Inflammatory macrophage (primary cell): ENCODE data around the gene SEMA5B.

ENCODE experiments used
- DNase-seq, 2 donors: peaks; one replicate each; pipeline ENCODE4 v3.0.0-alpha.2; 2020 to 2022

Gene SEMA5B

DNA sequence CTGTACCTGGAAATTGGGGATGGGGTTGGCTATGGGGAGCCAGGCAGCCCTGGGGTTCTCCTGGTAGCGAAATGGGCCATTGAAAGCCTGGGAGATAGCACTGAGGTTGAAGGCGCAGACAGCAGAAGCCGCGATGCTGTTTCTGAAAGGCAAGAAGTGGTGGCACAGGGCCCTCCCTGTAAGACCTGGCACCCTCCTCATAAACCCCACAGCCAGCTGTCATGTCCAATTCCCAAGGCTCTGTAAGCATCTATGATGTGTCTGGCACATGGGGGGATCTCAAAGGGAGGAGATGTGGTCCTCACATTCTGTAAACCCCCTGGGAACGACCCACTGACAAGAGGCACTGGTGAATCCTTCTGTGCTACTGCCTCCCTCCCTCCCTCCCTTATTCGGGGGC lies 104.0 kb downstream of the SEMA5B start:
- no peak for DNase-seq

DNA sequence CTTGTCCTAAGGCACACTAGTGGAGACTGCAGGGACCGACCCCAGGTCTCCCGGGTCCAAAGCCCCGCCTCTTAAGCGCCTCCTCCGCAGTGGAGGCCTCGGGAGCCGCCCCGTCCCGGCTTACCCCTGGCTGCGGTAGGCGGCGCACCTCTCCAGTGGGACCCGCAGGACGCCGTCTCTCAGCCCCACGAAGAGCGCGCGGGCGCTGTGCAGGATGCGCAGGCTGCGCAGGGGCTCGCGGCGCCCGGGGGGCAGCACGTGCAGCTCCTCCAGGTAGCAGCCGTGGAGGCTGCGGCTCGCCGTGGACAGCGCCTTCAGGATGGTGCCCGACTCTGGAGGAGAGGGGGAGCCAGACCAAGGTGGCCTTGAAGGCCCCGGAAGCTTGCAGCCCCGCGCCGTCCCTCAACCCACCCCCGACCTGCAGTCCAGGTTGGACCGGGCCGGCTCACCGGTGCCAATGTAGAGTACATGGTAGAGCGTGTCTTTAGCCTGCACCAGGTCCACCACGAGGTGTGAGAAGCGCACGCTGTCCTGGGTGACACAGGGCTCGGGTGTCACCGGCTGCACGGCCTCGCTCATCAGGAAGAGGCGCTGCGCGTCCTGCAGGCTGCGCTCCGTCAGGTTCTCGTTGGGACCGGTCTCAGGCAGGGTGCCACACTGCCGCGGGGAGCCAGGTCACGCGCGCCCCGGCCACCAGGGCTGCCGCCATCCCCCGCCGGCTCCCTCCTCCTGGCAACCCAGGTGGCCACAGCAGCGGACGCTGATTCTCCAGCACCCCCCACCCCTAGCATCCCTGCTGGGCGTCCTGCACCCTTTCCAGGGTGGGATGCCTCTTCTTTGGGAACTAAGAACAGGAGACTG lies 105.5 kb downstream of the SEMA5B start:
- DNase-seq, result no peak

DNA sequence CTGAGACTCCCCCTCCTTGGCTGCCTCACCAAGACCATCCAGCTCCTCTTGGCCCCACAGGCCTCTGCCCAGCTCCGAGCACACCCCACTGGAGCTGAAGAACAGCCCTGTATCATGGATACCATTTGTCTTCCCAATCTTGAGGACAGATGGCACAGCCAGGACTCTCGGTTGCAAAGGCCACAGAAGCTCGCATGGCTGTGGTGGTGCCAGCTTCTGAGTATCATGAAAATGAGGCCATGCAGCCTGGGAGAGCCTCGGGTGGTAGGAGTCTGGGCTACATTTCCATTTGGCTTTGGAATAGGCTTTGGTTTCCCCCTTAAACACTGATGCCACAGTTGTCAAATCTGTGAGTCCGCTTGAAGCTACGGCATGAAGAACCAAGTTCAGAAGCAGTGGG lies 106.6 kb downstream of the SEMA5B start:
- no peak for DNase-seq

DNA sequence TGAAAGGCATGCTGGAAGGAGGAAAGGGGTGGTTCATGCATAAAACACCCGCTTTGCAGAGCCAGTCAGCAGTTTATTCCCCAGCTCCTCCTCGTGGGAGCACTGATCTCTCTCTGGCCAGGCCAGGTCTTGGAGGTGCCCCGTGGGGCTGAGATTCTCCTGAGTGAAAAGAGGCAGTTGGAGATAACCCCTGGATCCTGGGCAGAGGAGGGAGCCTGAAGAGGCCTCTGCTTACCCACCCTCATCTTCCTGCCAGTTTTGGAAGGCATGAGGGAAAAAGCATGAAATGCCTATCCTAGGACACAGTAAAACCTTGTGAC lies 108.3 kb downstream of the SEMA5B start:
- DNase-seq, result no peak

DNA sequence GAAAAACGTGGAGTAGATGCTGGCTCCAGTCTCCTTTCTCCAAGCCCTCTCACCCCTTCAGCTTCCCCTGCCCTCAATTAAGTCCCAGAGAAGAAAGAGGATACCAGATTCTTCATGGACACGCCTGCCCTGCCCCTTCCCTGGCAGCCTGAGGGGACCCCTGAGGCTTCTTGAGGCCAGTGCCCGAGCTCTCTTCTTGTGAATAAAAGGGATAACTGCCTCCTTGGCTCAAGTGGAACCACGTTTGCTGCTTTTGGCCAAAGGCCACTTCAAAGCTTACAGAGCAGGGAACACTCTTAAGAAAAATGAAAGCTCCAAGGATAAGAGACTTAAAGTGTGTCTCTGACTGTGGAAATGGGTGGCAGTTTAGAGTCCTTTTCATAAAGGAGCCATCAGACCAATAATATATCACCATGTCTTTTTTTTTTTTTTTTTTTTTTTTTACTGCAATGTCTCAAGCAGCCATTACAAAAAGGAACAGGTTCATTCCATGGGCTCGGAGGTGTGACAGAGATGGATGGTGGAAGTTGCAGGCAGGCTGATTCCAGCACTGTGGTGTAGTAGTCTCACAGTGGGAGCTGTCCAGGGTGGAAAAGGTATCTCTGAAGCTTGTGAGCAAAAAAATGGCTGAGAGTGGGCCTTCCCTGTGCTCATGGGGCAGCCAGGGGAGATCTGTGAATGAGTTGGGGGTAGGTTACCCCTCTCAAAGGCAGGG lies 108.8 kb downstream of the SEMA5B start:
- DNase-seq, result no peak

DNA sequence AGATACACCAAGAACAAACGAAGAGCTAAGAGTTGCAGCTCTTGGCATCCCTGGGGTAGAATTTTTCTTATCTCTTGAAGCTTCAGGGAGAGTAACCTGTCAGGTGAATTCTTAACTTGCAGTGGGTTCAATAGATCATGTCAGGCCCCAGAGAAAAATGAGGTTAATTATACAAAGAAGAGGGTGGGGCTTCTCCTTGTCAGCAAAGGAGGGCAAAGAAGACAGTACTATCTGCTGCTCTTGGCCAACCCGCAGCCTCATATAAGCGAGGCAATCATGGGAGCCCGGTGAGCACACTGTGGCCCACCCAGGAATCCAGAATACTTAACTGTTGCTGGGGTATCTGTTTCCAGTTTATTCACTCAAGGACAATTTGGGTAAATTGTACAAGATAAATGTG lies 110.2 kb downstream of the SEMA5B start:
- DNase-seq, result no peak

DNA sequence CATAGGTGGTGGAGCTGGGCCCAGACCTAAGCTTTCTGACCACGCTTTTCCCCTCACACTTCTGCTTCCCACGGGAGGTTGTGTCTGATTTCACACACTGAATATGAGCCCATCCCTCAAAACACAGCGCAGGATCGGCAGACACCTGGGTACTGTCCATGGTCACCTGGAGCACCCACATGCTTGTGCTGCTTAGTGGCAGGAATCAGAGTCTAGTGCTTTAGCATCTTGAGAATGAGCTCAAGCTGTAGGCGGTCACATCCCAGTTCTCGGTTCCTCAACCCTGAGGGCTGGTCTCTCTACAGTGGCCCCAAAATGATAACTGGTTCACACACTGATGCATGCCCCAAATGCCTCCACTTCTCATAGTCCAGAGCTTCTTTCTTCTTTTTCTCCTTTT lies 111.0 kb downstream of the SEMA5B start:
- DNase-seq, result no peak

DNA sequence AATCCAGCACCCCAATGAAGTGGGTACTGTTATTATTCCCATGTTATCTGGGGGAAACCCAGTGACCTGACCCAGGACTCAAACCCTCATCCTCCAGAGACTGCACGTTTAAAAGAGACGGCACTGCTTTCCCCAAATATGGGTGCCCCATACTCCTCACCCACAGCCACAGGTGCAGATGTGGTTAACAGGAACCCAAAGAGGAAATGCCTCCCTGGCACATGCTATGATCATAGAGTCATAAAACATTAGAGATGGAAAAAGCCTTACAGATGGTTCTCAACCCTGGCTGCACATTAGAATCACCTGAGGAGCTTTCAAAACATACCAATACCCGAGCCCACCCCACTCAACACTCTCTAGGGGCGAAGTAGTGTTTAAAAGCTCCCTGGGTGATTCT lies 111.5 kb downstream of the SEMA5B start:
- no peak for DNase-seq

DNA sequence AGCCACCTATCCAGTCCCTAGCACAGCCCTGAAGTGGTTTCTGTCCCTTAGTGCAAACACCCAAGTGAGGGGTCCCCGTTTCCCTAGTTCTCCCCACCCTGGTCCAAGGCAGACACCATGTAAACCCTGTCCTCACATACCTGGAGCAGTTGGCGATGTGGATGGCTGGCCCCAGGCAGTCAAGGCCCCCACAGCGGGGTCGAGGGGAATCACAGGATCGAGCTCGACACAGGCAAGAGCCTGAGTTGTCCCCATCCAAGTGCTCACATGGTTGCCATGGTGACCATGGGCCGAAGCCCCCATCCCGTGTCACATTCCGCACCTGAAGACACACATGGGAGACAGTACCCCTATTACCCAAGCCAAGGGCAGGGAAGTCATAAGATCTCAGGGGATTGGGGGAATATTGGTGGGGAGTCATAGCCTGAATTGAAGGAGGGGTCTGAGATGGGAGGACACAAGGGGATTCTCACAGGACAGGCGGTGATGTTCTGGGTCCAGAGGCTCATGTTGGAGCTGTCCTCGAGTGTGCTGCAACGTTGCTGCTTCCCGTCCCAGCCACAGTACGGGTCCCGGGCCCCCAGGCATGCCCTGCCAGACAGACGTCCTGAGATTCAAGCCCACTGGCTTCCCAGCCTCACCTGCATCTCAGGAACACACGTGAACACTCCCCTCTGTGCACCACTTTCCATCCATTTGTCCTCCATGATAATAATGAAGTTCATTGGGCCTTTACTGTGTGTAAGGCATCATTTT lies 112.1 kb downstream of the SEMA5B start:
- DNase-seq, result no peak

DNA sequence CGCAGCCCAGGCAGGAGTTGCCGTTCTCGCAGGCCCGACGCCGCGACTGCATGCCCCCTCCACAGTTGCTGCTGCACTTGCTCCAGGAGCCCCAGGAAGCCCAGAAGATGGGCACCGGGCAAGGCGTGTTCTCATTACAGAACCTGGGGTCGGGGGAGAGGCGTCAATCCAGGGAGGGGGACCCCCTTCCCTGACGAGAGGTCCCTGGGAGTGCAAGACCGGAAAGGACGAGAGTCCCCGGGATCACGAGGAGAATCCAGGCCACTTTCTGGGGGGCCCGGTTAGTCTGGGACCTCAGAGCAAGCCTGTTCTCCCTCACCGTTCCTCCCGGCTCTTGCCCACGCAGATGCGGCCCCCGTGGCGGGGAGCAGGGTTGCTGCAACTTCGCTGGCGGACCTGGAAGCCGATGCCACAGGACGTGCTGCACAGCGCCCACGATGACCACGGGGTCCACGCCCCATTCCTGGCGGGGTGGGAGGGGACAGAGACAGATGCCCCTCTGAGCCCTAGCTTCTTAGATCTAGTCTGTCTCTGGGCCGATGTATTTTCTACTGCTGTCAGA lies 113.9 kb downstream of the SEMA5B start:
- no peak for DNase-seq

DNA sequence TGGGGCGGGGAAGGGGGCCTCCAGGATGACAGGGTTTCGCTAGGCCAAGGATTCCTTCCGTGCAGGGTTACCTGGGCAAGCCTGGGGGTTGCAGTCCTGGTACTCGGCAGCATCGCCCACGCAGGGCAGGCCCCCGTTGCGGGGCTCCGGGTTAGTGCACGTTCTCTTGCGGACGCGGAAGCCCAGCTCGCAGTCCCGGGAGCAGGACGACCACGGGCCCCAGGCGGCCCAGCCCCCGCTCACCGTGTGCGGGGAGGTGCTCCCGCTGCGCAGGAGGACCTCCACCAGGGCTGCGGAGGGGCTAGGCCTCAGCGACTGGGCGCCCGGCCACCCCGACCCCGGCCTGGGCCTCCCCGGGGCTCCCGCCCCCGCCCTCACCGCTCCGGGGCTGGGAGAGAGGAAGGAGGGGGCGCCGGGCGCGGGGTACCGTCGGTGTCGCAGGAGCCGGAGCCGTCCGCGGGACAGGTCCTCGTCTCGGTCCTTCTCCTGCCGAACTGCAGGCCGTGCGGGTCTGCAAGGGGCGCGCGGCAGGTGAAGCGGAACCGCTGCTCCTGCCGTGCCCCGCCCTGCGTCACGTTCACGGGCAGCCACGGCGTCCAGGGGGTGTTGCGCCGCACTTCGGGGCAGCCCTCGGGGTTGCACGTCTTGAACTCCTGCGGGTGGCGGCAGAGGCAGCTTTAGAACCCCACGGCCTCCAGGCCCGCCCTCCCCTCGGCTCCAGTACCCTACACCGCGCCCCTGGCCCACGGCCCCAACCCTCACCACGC lies 114.6 kb downstream of the SEMA5B start:
- no peak for DNase-seq

DNA sequence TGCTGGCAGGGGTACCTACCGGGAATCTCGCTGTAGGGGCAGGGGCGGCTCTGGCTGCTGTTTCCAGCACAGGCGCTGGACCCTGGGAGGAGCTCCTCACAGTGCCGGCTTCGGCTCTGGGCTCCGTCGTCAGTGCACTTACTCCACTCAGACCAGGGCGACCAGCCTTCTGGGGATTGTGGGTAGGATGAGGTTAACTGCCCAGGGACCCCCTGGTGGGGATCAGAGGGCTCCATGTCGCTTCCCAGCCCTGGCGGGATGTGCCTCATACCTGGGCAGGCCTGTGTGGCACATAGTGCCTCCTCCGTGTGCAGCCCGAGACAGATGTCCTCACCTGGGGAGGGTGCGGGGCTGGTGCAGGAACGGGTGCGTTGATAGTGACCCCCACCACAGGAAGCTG lies 115.7 kb downstream of the SEMA5B start:
- no peak for DNase-seq

DNA sequence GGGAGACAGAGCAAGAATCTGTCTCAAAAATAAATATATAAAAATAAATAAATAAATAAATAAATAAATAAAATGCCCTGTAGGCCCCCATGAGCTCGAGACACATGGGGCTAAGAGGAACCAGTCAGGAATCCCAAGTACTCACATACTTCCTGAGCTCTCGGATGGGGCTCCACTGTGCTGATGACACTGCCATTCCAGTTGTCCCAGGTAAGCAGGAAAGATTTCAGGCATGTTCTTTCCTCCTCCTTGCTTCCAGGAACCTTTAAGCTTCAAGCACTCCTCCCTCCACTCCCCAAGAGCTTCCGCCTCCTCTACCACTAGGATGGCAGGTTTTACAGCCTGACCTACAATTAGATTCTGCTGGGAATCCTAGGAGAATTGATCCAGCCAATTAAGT lies 119.3 kb downstream of the SEMA5B start:
- DNase-seq, result no peak

DNA sequence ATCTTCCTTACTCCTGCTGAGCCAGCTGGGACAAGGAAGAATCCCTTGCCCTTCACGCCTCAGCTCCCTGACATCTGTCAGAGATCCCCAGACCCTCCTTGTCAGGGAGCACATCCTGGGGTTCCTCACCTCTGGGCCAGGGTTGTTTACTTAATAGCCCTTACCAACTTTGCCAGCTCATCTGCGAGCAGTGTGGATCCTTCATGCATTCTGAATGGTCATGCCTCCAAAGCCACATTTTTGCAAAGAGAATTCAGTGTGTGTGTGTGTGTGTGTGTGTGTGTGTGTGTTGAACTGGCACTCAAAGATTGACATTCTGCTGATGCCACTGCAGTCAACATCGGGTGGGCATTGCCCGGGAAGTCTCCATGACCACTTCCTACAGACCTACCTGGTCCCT lies 120.1 kb downstream of the SEMA5B start:
- no peak for DNase-seq

DNA sequence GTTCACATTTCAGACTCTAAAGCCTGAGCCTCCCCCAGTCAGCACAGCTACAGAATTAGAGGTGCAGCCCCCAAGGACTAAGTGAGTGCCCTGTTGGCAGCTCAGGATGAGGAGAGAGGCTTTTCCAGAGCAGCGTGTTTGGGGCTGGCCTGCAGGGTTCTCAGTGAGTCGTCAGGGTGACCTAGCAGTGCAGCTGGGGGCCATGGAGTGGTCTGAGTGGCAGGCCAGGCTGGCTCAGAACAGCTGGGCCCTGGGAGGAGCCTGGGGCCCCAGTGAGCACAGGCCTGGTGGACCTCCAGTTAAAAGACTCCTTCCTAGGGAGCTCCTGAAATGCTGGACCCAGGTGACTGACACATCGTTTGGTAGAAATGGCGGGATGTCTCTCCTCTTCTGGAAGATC lies 124.4 kb downstream of the SEMA5B start:
- DNase-seq, result no peak

DNA sequence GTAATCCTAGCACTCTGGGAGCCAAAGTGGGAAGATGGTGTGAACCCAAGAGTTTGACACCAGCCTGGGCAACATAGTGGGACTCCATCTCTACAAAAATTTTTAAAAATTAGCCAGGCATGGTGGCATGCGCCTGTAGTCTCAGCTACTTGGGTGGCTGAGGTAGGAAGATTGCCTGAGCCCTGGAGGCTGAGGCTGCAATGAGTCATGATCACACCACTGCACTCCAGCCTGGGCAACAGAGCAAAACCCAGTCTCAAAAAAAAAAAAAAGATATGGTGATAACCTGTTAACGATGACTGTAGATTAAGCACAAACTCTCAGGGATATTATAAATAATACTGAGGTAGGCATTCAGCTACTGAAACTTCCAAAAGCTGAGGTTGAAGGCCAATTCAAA lies 125.2 kb downstream of the SEMA5B start:
- DNase-seq, result peak in 1 of 2 donors; percentile 35

DNA sequence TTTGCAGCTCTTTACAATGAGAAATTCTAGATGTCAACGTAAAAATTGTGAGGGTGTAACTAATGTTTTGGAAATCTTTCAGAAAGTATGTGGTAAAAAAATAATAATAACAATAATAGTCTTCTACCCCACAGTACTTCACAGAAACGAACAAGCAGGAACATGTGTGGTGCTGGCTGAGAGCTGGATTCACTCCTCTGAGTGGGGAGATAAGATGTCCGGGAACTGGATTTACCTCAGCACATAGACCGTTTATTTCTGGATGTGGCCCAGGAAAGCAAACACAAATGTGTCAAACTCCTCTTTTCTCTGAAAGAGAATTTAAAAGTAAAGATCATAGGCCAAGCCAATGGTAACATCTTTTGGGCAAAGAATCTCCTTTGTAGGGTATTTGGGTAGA lies 129.3 kb downstream of the SEMA5B start:
- no peak for DNase-seq

DNA sequence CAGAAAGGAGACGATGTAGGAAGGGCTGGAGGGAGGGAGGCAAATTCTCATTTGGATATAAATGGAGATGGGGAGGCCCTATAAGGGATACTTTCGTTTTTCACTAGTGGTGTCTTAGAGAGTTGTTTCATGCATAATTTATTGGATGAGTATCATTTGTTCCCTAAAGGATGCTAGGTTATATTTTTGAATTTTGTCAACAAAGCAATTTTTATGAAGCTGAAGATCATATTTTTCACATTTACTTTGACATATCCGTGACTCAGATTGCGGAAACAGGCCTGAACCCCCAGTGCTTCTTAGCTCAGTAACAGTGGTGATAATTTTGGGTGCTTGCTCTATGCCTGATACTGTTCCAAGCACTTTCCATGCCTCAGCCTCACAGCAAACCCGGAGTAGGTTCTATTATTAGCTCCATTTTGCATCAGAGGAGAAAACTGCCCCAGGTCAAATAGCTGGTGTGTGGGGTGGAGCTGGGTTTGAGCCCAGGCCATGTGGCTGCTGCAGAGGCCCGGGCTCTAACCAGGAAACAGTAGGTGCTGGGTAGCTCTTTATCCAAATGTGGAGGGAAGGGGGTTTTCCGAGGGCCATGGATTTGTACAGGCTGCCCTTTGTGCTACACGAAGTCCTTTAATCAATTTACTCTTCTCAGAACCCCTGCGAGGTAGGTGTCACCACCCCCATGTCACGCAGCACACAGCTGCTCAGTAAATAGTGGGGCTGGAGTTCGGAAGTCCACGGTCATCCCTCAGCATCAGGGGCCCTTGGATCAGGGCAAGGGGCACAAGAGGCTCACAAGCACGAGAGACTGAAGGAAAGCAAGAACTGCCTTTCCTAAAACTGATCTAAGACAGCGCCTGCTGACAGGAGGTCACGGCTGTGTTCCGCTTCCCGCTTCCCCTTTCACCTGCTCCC lies 133.6 kb downstream of the SEMA5B start:
- DNase-seq, result no peak

DNA sequence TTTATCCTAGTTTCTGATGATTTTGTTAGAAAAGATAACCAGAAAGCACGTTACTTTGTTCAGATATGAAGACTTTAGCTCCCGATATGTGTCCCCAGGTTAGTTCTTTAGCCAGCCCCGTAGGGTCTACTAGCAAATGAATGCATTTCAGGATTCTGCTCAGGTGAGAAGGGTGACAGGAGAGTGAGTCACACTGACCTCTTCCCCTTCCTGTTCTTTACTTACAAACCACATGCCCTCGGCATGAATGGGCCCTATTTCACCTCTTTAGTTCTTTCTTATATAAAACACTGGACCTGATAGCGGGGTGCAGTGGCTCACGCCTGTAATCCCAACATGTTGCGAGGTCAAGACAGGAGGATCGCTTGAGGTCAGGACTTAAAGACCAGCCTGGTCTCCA lies 134.3 kb downstream of the SEMA5B start:
- no peak for DNase-seq

DNA sequence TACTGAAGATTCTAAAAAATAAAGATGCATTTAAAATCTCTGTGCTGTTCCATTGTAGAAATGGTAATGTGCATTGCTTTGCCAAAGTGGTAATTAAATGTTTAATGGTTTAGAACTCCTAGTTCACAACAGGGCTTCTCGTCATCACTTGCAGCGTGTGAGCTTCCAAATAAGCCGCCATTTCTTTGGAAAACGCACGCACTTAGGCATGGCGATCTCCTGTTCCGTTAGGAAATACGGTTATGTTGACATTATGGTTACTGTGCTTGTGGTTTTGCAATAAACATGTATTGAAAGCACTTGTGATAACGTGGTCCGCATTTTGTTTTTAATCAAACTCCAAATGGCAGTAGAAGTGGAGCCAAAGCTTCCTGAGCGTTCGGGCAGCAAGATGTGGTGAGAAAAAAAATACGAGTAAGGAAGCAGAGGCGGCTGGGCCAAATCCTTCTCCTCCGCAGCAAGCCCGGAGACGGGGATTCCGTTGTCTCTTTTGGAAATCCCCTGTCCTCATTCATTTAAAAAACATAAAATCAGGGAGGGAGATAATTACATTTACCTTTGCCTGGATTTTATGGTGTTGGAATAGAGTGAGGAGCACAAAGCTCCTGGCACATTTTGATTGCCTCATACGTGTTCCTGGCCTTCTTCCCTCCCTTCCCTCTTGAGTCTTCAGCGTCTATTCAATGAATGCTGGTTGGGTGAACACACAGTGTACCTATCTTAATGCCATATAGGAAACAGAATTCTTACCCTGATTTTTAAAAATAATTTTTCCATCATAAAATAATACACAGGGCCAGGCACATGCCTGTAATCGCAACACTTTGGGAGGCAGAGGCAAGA lies 135.2 kb downstream of the SEMA5B start:
- DNase-seq, result no peak
